SW480 (cell line): Measurements from ENCODE around the gene SF3B1.
"Not testable (repeated sequence)": the region's sequence is repeated elsewhere in the genome, so short reads cannot be mapped to it uniquely, and the experiment has no call there.

ENCODE experiments used
- DNase-seq: peaks from one replicate; pipeline ENCODE4 v3.0.0-alpha.2; 2016; ENCODE audit warnings: low spot score

The SF3B1 gene, protein sequence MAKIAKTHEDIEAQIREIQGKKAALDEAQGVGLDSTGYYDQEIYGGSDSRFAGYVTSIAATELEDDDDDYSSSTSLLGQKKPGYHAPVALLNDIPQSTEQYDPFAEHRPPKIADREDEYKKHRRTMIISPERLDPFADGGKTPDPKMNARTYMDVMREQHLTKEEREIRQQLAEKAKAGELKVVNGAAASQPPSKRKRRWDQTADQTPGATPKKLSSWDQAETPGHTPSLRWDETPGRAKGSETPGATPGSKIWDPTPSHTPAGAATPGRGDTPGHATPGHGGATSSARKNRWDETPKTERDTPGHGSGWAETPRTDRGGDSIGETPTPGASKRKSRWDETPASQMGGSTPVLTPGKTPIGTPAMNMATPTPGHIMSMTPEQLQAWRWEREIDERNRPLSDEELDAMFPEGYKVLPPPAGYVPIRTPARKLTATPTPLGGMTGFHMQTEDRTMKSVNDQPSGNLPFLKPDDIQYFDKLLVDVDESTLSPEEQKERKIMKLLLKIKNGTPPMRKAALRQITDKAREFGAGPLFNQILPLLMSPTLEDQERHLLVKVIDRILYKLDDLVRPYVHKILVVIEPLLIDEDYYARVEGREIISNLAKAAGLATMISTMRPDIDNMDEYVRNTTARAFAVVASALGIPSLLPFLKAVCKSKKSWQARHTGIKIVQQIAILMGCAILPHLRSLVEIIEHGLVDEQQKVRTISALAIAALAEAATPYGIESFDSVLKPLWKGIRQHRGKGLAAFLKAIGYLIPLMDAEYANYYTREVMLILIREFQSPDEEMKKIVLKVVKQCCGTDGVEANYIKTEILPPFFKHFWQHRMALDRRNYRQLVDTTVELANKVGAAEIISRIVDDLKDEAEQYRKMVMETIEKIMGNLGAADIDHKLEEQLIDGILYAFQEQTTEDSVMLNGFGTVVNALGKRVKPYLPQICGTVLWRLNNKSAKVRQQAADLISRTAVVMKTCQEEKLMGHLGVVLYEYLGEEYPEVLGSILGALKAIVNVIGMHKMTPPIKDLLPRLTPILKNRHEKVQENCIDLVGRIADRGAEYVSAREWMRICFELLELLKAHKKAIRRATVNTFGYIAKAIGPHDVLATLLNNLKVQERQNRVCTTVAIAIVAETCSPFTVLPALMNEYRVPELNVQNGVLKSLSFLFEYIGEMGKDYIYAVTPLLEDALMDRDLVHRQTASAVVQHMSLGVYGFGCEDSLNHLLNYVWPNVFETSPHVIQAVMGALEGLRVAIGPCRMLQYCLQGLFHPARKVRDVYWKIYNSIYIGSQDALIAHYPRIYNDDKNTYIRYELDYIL

DNA sequence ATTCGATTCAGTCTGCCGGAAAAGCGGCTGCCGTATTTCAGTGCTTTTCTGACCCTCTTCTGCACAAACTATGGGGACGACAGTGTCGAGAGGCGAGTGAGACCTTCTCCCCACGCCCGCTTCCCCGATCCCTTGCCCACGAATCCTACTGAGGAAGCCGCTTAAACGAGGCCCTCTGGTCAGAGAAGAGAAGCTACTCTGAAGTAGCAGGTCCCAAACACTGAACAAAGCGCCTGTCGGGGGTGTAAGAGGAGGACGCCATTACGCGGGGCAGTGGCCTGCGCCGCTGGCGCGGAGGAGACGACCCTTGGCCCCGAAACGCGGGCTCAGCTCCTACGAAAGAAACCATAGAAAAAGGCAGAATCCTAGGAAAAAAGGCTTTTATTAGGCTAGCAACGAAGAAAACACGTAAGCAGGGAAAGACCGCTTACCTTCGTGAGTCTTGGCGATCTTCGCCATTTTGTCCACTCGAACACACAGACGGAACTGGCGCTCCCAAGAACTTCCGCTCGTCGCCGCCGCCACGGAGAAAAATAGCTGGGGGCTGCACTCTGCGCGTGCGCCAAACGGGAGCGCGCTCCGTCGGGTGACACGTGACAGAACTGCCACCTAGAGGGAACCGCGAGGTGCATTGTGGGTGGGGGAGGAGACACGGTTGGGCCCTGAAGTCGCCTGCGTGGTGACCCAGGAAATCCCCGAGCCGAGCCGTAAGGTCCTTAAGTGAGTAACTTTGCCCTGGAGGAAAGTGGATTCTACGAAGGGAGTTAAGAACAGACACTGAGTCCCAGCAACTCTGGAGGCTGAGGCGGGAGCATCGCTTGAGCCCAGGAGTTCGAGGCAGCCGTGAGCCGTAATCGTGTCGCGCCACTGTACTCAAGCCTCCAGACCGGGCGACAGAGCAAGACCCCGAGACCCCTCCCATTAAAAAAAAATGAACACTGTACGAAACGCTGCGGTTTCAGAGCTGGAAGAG, at the start of gene SF3B1:
TSS of gene SF3B1 (minus strand) at position 488 of the 973 bp plus-strand sequence. CDS start at position 459, 29 bp downstream.
- peak; percentile 94 for DNase-seq

GRCh38 chr2:197484248-197484647, 49.4 kb upstream of the SF3B1 start:
- not testable (repeated sequence) for DNase-seq

DNA sequence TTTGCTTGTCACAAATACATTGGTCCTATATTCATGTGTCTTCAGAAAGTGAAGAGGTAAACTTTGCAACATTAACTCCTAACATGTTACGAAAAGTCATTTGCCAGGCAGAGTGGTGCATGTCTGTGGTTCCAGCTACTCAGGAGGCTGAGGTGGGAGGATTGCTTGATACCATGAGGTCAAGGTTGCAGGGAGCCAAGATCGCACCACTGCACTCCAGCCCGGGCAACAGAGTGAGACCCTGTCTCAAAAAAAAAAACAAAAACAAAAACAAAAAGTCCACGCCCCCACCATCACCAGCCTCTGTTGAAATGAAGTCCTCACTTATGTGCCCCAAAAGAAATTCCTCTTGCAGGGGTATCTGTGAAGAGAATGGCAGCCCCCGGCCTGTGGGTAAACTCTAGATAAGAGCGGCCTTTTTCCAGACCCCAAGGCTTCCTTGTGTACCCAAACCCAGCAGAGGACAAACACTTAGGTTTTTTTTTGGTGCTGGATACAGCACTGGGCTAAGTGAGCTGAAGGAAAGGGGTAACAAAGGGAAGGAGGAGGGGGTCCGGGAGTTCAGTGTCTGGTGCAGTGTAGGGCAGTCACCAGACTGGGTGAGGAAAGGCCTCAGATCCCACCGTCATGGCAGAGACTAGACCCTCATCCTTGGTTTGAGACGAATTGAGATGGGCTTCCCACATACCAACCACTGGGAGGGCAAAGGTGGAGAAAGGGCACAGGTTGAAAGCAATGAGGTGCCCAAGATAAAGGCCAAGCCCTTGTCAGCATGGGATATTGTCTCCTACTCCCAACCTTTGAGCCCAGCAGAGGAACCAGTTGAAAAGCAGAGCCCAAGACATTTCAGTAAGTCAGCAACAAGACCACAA, 45.6 kb upstream of the SF3B1 start:
- no peak for DNase-seq

DNA sequence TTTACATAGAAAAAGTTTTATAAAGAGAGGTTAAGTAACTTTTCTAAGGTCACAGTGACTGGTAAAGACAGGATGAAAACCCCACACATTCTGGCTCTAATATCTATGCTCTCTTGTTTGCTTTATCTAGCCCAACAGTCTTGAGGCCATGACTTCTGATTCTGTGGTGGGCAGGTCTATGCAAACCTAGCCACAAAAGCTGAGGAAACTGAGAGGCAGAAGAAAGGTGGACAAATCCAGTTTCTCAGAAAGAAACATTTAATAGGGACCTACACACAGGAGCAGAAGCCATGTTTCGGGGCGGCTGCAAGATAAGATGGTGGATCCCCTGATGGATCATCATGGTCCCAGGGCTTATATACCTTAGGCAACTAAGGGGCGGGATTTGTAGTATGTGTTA, 43.0 kb upstream of the SF3B1 start:
- DNase-seq = no peak

GRCh38 chr2:197472166-197472565, 37.3 kb upstream of the SF3B1 start:
- no peak for DNase-seq

GRCh38 chr2:197464175-197464574, 29.3 kb upstream of the SF3B1 start:
- DNase-seq = no peak

GRCh38 chr2:197461057-197461456, 26.2 kb upstream of the SF3B1 start:
- DNase-seq = no peak

DNA sequence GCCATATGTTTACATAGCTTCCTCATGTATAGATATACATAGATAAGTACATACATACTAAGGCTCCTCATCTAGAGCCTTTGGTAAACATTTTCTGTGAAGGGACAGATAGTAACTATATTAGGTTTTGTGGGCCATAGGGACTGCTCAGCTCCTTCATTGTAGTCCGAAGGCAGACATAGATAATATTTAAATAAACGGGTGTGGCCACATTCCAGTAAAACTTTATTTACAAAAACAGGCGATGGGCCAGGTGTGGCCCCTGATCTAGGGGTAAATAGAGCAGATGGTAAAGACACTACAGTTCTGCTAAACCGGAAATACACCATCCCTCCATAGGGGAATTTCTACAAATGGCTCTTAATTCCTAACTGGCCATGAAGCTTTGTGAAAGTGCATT, 25.8 kb upstream of the SF3B1 start:
- no peak for DNase-seq

DNA sequence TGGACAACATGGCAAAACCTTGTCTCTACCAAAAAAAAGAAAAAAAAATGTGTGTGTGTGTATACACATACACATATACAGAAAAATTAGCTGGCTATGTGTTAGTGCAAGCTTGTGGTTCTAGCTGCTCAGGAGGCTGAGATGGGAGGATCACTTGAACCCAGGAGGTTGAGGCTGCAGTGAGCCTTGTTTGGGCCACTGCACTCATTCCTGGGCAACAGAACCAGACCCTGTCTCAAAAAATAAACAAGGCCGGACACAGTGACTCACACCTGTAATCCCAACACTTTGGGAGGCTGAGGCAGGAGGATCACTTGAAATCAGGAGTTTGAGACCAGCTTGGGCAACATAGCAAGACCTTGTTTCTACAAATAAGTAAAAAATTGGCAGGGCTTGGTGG, 20.6 kb upstream of the SF3B1 start:
- no peak for DNase-seq

- DNase-seq = no peak
These were observed 20.1 kb upstream of the SF3B1 start for GRCh38 chr2:197454923-197455322.

DNA sequence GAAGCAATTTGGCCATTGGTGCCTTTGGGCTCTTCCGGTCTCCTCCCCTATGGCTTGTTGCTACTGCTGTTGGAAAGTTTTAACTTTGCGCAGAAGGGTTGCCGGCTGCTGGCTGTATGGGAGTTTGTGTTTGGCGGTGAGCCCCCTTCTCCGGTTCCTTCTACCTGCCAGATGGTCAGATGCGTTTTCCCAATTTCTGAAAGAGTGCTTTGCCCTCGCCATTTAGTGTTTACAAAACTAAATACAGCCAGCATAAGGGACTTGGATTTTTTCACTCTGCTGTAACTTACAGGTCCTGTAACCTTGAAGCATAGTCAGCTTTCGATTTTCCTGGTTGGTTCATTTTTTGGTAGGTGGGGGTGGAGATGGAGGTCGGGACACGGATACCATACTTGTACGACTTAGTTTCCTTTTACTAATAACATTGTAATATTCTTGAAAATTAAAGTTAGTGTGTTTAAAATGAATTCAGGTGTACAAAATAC, 19.1 kb upstream of the SF3B1 start:
- DNase-seq = no peak

DNA sequence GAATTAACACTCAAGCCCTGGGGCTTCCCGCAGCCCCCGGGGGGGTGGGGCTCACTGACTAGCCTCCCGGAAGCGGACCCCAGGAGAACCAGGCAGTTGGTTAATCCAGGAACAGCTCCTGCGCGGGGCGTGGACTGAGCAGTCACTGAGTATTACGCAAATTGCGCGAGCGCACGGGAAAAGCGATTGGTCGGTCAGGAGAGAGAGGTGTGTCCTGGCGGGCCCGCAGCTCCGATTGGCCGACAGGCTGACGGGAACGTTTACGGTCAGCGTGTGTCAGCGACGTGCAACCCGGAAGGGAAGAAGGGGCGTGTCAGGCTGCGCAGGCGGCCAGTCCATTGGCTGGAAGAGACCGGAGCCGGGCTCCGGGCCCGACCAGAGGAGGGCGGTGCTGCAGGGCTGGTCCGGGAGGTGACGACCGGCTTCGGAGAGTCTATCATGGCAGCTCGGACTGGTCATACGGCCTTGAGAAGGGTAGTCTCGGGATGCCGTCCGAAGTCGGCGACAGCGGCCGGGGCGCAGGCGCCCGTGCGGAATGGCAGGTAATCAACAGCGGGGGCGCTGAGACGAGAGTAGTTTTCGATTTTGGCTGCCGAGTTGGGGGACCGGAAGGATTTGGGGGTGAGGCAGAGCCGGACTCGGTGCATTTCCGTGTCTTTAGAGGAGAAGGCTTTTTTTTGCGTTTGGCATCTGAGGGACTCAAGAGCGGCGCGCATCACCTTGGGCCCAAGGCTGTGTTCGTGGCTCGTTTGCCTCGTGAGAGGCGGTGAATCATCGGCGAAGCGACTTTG, 18.5 kb upstream of the SF3B1 start, which contains the start of gene COQ10B:
TSS of gene COQ10B (plus strand) at position 430 of the 791 bp plus-strand sequence. CDS start at position 439, 9 bp downstream.
- DNase-seq = peak; percentile 99

DNA sequence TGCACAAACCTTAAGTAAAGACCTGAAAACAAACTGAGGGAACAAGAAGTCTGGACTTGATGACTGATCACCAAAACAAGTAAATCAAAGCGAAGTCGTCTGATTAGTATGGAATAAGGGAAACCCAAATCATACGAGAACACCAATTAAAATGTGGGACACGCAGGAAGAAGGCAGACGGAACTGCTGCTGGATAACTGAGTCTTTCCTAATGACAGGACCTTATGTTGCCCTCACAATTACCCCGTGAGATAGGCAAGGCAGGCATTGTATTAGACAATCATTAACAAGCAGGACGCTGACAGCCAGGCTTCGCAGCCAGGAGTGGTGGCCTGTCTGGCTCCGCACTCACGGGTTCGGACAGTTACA, 17.9 kb upstream of the SF3B1 start:
- no peak for DNase-seq

- DNase-seq = not testable (repeated sequence)
These were observed 16.1 kb upstream of the SF3B1 start for GRCh38 chr2:197450935-197451358.

GRCh38 chr2:197450465-197450864, 15.6 kb upstream of the SF3B1 start:
- no peak for DNase-seq

- DNase-seq = no peak
These were observed 12.0 kb upstream of the SF3B1 start for GRCh38 chr2:197446844-197447243.

DNA sequence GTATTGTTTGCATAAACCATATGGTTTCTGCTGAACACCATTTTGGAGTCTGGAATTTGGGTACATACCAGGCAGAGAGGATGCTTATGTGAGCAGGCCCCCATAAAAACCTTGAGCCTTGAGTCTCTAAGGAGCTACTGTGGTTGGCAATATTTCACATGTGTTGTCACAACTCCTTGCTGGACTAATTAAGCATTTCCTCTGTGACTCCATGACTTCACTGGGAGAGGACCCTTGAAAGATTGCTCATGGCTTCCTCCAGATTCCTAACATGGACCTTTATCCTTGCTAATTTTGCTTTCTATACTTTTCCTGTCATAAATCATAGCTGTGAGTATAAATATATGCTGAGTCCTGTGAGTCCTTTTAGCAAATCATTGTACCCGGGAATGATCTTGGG, 10.9 kb upstream of the SF3B1 start:
- DNase-seq = no peak

DNA sequence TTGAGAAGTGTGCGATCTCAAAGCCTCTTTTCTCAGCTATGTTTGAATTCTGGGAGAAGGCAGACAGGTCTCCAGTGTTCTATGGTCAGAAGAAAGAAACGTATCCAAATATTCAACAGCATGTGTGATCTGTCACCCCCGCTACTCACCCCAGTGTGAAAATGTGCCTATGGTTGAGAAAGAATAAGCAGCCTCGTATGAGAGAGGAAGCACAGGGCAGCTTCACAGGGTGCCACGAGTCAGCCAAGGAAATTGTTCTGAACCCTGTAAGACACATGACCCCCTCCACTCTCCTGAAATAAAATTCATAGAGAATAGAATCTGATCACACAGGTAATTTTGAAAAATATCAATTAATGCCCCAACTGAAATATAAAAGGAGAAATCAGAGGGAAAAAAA, 8.0 kb upstream of the SF3B1 start:
- no peak for DNase-seq

DNA sequence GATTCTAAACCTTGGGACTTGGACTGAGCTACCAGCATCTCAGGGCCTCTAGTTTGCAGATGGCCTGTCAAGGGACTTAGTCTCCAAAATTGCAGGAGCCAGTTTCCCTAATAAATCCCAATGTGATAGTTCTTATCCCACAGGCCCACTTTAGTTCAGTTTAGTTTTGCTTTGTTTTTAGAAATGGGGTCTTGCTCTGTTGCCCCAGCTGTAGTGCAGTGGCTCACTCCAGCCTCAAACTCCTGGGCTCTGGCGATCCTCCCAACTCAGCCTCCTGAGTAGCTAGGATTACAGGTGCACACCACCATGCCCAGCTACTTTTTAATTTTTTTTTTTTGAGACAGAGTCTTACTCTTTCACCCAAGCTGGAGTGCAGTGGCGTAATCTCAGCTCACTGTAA, 2.6 kb upstream of the SF3B1 start:
- DNase-seq = no peak
